ENCODE data around the gene TDRD3.

TDRD3 gene

DNA sequence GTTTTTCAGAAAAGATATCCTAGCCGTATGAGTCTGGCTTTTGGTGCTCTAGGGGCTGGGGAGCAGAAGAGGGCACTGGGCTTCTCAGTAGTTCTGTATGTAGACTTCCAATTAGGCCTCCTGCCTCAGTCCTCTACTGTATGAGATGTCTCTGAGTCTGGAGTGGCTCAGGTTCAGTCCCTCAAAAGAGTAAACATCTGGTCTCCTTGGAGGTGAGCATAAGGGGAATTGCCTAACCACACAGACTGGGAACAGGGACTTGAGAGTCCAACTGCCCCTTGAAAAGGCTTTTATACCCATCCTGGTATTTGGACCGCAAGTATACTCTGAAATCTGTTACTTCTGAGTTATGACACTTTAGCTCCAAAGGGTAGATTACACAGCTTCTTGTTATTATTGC lies 214.5 kb downstream of the TDRD3 start:
- Histone ChIP-seq H3K4me3 (ENCODE audit: low read depth in 1 of 2, low read length in 1 of 2) (no peak overlapping the region), H3K27me3 (no peaks in the 10 kb centered on the region), H3K36me3 (no peaks in the 10 kb centered on the region), H3K9me3 (no peaks in the 10 kb centered on the region), H3K4me1 (ENCODE audit: control insufficient read depth in 1 of 2, insufficient read depth in 1 of 2, low read depth in 1 of 2, low read length in 1 of 2) (peaks cover 0 to 5% of the 10 kb centered on the region in 2 experiments), H3K27ac (no peak overlapping the region)
- TF ChIP-seq, protein P1, sequence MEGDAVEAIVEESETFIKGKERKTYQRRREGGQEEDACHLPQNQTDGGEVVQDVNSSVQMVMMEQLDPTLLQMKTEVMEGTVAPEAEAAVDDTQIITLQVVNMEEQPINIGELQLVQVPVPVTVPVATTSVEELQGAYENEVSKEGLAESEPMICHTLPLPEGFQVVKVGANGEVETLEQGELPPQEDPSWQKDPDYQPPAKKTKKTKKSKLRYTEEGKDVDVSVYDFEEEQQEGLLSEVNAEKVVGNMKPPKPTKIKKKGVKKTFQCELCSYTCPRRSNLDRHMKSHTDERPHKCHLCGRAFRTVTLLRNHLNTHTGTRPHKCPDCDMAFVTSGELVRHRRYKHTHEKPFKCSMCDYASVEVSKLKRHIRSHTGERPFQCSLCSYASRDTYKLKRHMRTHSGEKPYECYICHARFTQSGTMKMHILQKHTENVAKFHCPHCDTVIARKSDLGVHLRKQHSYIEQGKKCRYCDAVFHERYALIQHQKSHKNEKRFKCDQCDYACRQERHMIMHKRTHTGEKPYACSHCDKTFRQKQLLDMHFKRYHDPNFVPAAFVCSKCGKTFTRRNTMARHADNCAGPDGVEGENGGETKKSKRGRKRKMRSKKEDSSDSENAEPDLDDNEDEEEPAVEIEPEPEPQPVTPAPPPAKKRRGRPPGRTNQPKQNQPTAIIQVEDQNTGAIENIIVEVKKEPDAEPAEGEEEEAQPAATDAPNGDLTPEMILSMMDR (IDR thresholded peaks at IDR 0.05) = no peak

DNA sequence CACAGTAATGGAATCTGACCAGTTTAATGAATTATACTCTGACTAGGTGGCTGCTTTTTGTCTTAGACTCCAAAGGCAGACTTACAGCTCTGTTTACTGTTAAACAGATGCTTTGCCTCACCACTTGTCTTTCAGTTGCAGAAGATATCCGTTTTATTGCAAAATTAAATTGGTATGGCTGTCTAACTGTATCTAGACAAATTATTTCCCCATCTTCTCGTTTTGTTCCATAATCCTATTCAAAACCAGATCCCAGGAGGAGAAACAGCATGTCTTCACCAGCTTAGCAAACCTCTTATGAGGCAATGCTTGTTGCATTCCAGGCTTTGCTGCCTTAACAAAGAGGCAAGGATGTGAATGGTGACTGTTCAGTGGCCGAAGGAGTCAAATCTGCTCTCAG lies 215.6 kb downstream of the TDRD3 start:
- no peak overlapping the region for H3K4me3 ChIP-seq (ENCODE audit: low read depth in 1 of 2, low read length in 1 of 2)
- no peaks in the 10 kb centered on the region for H3K36me3 ChIP-seq
- H3K27ac ChIP-seq = no peak overlapping the region
- H3K9me3 ChIP-seq = no peaks in the 10 kb centered on the region
- H3K27me3 ChIP-seq = no peaks in the 10 kb centered on the region
- H3K4me1 ChIP-seq (ENCODE audit: control insufficient read depth in 1 of 2, insufficient read depth in 1 of 2, low read depth in 1 of 2, low read length in 1 of 2) = peaks cover 0 to 5% of the 10 kb centered on the region in 2 experiments
- TF ChIP-seq, protein P1 (IDR thresholded peaks at IDR 0.05) = no peak

DNA sequence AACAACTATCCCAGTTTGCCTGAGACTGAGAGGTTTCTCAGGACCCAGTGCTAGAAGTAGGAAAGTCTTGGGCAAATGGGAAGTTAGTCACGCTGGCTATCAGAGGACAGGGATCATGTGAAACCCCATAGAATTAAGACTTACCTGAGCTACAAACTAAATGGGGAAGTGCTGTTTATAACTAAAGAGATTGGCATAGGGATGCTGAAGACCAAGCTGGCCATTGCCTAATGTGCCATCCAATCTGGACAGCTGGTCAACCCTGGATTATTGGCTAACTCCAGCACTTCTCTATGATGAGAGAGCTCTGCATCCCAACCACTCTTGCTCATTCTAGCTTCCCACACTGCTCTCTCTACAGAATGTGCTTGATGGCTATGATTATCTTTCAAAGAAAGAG lies 216.1 kb downstream of the TDRD3 start:
- no peak overlapping the region for H3K4me3 ChIP-seq (ENCODE audit: low read depth in 1 of 2, low read length in 1 of 2)
- TF ChIP-seq, protein P1 (IDR thresholded peaks at IDR 0.05) = no peak
- peaks cover 0 to 5% of the 10 kb centered on the region in 2 experiments for H3K4me1 ChIP-seq (ENCODE audit: control insufficient read depth in 1 of 2, insufficient read depth in 1 of 2, low read depth in 1 of 2, low read length in 1 of 2)
- H3K27me3 ChIP-seq = no peaks in the 10 kb centered on the region
- H3K27ac ChIP-seq = no peak overlapping the region
- no peaks in the 10 kb centered on the region for H3K9me3 ChIP-seq
- no peaks in the 10 kb centered on the region for H3K36me3 ChIP-seq

DNA sequence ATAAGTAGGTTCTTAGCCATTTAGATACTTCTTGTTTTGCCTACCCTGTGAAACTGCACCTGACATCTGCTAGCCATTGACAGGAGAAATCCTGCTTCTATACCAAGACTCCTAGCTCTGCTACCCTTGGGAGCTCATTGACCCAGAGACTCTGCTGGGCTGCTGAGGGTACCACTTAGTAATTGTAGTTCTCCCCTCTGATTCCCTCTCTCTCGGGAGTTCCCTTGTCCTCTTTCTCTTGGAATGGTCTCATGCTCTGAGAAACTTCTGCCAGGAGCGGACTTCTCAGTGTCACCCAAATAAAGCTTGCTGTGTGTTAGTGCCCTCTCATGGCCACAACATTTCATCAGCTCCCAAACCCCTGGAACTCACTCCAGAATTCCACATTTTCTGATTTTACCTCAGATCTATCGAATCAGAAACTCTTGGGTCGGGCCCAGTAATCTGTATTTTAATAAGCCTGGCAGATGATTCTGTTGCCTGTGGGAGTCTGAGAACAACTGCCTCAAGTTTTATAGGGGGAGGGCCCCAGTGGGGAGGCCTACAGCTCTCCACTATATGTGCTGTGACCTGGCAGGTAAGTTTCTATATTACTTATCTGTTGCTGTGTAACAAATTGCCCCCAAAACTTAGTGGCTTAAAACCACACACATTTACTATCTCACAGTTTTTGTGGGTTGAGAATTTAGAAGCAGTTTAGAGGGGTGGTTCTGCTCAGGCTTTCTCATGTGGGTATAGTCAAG lies 221.1 kb downstream of the TDRD3 start:
- TF ChIP-seq, protein P1 (IDR thresholded peaks at IDR 0.05) = no peak
- Histone ChIP-seq H3K9me3 (no peaks in the 10 kb centered on the region), H3K27ac (no peak overlapping the region), H3K36me3 (no peaks in the 10 kb centered on the region), H3K27me3 (no peaks in the 10 kb centered on the region), H3K4me3 (ENCODE audit: low read depth in 1 of 2, low read length in 1 of 2) (no peak overlapping the region), H3K4me1 (ENCODE audit: control insufficient read depth in 1 of 2, insufficient read depth in 1 of 2, low read depth in 1 of 2, low read length in 1 of 2) (no peaks in the 10 kb centered on the region)

DNA sequence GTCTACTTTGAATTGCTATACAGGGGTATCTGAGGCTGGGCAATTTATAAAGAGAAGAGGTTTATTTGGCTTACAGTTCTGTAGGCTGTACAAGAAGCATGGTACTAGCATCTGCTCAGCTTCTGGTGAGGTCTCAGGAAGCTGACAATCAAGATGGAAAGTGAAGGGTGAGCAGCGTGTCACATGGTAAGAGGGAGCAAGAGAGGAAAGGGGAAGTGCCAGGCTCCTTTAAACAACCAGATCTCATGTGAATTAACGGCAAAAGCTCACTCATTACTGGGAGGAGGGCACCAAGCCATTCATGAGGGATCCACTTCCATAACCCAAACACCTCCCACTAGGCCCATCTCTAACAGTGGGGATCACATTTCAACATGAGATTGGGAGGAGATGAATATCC lies 222.4 kb downstream of the TDRD3 start:
- Histone ChIP-seq H3K27ac (no peak overlapping the region), H3K4me3 (ENCODE audit: low read depth in 1 of 2, low read length in 1 of 2) (no peak overlapping the region), H3K9me3 (no peaks in the 10 kb centered on the region), H3K4me1 (ENCODE audit: control insufficient read depth in 1 of 2, insufficient read depth in 1 of 2, low read depth in 1 of 2, low read length in 1 of 2) (no peaks in the 10 kb centered on the region), H3K27me3 (no peaks in the 10 kb centered on the region), H3K36me3 (no peaks in the 10 kb centered on the region)
- TF ChIP-seq, protein P1 (IDR thresholded peaks at IDR 0.05) = no peak

Measured in neutrophil (primary cell).